ENCODE results near the gene AIFM3. TPM values are rescaled to one million over a fixed set of nuclear protein-coding genes. Genes with fewer than 3 reads are reported as not detected.

Gene AIFM3
- total RNA-seq, 5 donors from 2014 or later (not counting 1 experiment from before 2014, with no cell fraction given) = 0.33 to 1.7 (median 0.66) TPM

DNA sequence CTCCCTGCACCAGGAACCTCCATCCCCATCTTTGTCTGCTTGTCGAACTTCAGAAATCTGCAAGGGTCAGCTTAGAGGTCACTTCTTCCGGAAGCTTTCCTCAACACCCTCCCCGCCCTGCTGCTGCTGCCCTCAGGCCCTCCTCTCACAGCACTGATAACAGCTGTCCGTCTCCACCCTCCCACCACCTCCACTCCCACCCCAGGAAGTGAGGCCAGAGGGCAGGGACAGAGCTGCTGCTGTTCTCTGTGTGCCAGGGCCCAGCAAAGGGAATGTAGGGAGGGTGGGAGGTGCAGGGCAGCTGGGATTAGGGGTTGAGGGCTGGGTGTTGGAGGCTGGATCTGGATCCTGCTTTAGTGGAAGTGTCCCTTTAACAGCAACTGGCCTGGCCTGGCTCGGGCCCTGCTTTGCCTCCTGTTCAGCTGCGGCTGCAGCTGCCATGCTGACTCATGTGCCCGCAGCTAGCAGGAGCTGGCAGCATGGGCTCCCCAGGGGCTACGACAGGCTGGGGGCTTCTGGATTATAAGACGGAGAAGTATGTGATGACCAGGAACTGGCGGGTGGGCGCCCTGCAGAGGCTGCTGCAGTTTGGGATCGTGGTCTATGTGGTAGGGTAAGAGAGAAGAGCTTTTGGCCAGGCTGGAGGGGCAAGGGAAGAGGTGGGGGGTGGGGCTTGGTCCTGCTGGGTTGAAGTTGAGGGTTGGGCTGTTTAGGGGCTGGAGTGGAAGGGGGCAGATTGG lies 47.8 kb downstream of the AIFM3 start, which contains the start of gene P2RX6:
TSS of gene P2RX6 (plus strand) at position 440 of the 740 bp plus-strand sequence. CDS start at position 450, 10 bp downstream.
- ATAC-seq (replicated peaks in 1 of 4) (no peak), DNase-seq (peak in 1 of 35 experiments; percentile 30)
- H3K27ac ChIP-seq (ENCODE audit: low read length) = peak within 1 kb of the TSS; percentile 79
- Mint-ChIP-seq H3K4me3 (peak within 1 kb of the TSS; percentile 81 to 87 (median 81)), H3K9me3 (no peaks in the 10 kb centered on the region), H3K36me3 (no peaks in the 10 kb centered on the region), H3K27me3 (no peaks in the 10 kb centered on the region), H3K4me1 (peaks cover 16 to 34% (median 26%) of the 10 kb centered on the region in 3 donors), H3K27ac (peak within 1 kb of the TSS; percentile 82 to 93)
- peak within 1 kb of the TSS; percentile 51 to 75 for H3K4me3 ChIP-seq (ENCODE audit: control insufficient read depth in 1 of 2, extremely low read depth in 1 of 2, low read length in 1 of 2)
- no peaks in the 10 kb centered on the region for H3K9me3 ChIP-seq
- ChIA-PET CTCF (no interaction called here), POLR2A (interaction anchor here in 1 of 2 donors (0.6 kb wide), 1 partner anchor 703 kb away, joined by 3 read pairs; no protein-coding TSS in a partner anchor)
- WGBS (ENCODE audit: insufficient coverage) = 57% methylated on average over 6 of the region's 12 CpGs
- H3K27me3 ChIP-seq (replicated peaks in 1 of 2; ENCODE audit: control insufficient read depth in 2 of 2, extremely low read depth in 1 of 2, insufficient read depth in 2 of 2, low read length in 1 of 2) = peaks cover 0 to 4% of the 10 kb centered on the region in 2 experiments
- H3K36me3 ChIP-seq (ENCODE audit: control insufficient read depth in 2 of 2, extremely low read depth in 1 of 2, insufficient read depth in 1 of 2, low read length in 1 of 2) = no peaks in the 10 kb centered on the region
- peaks cover 8 to 25% of the 10 kb centered on the region in 2 experiments for H3K4me1 ChIP-seq (ENCODE audit: control insufficient read depth in 1 of 2, extremely low read depth in 1 of 2, insufficient read depth in 2 of 2, low read length in 2 of 2)

DNA sequence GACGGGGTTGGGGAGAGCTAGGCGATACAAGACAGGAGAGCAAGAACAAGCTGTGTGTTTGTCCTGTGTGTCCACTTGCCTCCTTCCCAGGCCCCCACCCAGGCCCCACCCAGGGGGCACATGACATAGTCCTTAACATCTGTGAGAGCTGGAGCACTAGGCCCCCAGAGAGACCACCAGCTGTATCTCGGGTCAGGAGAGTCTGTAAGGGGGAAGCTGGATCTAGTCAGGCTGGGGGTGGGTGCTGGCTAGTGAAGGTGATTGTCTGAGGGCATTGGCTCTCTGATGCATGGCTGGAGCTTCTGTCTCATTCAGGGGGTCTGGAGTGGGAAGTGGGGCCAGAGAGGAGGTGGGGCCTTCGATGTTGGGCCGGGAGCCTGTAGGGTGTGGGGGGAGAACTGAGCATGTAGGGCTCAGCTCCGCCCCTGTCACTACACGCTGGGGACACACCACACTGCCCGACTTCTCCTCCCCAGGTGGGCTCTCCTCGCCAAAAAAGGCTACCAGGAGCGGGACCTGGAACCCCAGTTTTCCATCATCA lies 48.5 kb downstream of the AIFM3 start:
- no peak for DNase-seq
- no peak overlapping the region for H3K27ac ChIP-seq (ENCODE audit: low read length)
- no peak for ATAC-seq (replicated peaks in 1 of 4)
- H3K9me3 ChIP-seq = no peaks in the 10 kb centered on the region
- POLR2A ChIA-PET = no interaction called here
- H3K9me3 Mint-ChIP-seq = no peaks in the 10 kb centered on the region
- no peaks in the 10 kb centered on the region for H3K36me3 ChIP-seq (ENCODE audit: control insufficient read depth in 2 of 2, extremely low read depth in 1 of 2, insufficient read depth in 1 of 2, low read length in 1 of 2)
- no peak overlapping the region for H3K4me3 ChIP-seq (ENCODE audit: control insufficient read depth in 1 of 2, extremely low read depth in 1 of 2, low read length in 1 of 2)
- peaks cover 16 to 34% (median 26%) of the 10 kb centered on the region in 3 donors for H3K4me1 Mint-ChIP-seq
- CTCF ChIA-PET = no interaction called here
- peaks cover 8 to 25% of the 10 kb centered on the region in 2 experiments for H3K4me1 ChIP-seq (ENCODE audit: control insufficient read depth in 1 of 2, extremely low read depth in 1 of 2, insufficient read depth in 2 of 2, low read length in 2 of 2)
- peak overlapping the region in 2 of 3 donors; percentile 81 to 87 for H3K4me3 Mint-ChIP-seq
- no peaks in the 10 kb centered on the region for H3K36me3 Mint-ChIP-seq
- no peaks in the 10 kb centered on the region for H3K27me3 Mint-ChIP-seq
- no peak overlapping the region for H3K27ac Mint-ChIP-seq
- peaks cover 0 to 6% of the 10 kb centered on the region in 2 experiments for H3K27me3 ChIP-seq (replicated peaks in 1 of 2; ENCODE audit: control insufficient read depth in 2 of 2, extremely low read depth in 1 of 2, insufficient read depth in 2 of 2, low read length in 1 of 2)
- WGBS (ENCODE audit: insufficient coverage) = 79% methylated on average over 5 of the region's 10 CpGs

DNA sequence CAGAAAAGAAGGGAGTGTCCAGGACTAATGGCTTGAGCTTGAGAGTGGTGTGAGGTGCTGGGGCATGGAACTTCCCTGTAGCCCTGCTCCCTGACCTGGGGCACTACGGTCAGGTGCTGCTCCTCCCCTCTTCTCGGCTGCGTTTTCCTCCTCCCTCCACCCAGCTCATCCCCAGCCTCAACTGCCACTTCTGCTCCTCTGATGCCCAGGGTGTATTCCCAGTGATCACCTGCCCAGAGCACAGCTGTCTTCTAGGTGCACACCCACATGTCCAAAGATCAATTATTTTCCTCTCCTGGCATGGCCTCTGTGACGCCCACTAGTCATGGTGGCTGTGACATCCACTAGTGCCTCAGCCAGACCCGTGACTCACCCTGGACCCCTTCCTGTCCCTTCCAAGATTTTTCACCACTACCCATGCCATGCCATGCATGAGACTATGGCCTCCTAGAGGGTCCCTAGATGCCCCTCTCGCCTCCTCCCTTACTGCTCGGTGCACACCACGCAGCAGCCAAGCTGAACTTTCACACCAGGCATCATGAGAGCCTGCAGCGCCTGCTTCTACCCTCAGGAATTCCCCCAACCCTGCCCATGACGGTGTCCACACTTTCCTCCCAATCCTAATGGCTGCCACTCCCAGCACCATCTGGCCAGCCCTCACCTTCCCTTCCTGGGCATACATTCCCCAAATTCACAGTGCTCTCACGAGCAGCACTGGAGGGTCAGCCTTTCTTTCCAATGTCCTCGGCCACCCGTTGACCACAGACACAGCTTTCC lies 49.8 kb downstream of the AIFM3 start:
- peaks cover 20 to 38% (median 26%) of the 10 kb centered on the region in 3 donors for H3K4me1 Mint-ChIP-seq
- ChIA-PET CTCF (no interaction called here), POLR2A (interaction anchor here in 1 of 2 donors (0.7 kb wide), 1 partner anchor 14 kb away, joined by 14 read pairs; no protein-coding TSS in a partner anchor)
- peak overlapping the region in 1 of 2 donors; percentile 45 for H3K27ac Mint-ChIP-seq
- Histone ChIP-seq H3K36me3 (ENCODE audit: control insufficient read depth in 2 of 2, extremely low read depth in 1 of 2, insufficient read depth in 1 of 2, low read length in 1 of 2) (no peaks in the 10 kb centered on the region), H3K27ac (ENCODE audit: low read length) (no peak overlapping the region), H3K4me3 (ENCODE audit: control insufficient read depth in 1 of 2, extremely low read depth in 1 of 2, low read length in 1 of 2) (no peak overlapping the region), H3K27me3 (replicated peaks in 1 of 2; ENCODE audit: control insufficient read depth in 2 of 2, extremely low read depth in 1 of 2, insufficient read depth in 2 of 2, low read length in 1 of 2) (peaks cover 0 to 14% of the 10 kb centered on the region in 2 experiments), H3K4me1 (ENCODE audit: control insufficient read depth in 1 of 2, extremely low read depth in 1 of 2, insufficient read depth in 2 of 2, low read length in 2 of 2) (peaks cover 8 to 25% of the 10 kb centered on the region in 2 experiments), H3K9me3 (no peaks in the 10 kb centered on the region)
- ATAC-seq (replicated peaks in 1 of 4) (no peak), DNase-seq (no peak)
- no peaks in the 10 kb centered on the region for H3K9me3 Mint-ChIP-seq
- H3K36me3 Mint-ChIP-seq = no peaks in the 10 kb centered on the region
- H3K4me3 Mint-ChIP-seq = peak overlapping the region in 1 of 3 donors; percentile 36
- no peaks in the 10 kb centered on the region for H3K27me3 Mint-ChIP-seq
- WGBS (ENCODE audit: insufficient coverage) = 74% methylated on average over 11 of the region's 13 CpGs

DNA sequence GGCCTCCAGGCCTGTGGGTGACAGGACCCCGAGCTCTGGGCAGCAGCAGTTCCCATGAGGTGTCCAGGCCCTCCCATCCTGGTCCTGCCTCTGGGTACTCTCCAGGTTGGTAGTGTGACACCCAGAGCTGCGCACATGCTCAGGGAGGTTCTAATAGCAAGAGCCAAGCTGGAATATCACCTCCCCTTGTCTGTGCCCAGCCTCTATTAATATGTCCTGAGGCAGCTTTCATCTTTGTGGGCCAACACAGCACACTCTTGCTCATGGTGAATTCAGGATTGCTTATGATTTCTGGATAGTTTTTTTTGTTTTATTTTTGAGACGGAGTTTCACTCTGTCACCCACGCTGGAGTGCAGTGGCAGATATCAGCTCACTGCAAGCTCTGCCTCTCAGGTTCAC lies 51.3 kb downstream of the AIFM3 start:
- Mint-ChIP-seq H3K36me3 (no peaks in the 10 kb centered on the region), H3K9me3 (no peaks in the 10 kb centered on the region), H3K27me3 (no peaks in the 10 kb centered on the region), H3K4me1 (peaks cover 20 to 35% (median 23%) of the 10 kb centered on the region in 3 donors), H3K27ac (no peak overlapping the region), H3K4me3 (no peak overlapping the region)
- no peak overlapping the region for H3K27ac ChIP-seq (ENCODE audit: low read length)
- no peaks in the 10 kb centered on the region for H3K9me3 ChIP-seq
- no peaks in the 10 kb centered on the region for H3K36me3 ChIP-seq (ENCODE audit: control insufficient read depth in 2 of 2, extremely low read depth in 1 of 2, insufficient read depth in 1 of 2, low read length in 1 of 2)
- peaks cover 0 to 14% of the 10 kb centered on the region in 2 experiments for H3K27me3 ChIP-seq (replicated peaks in 1 of 2; ENCODE audit: control insufficient read depth in 2 of 2, extremely low read depth in 1 of 2, insufficient read depth in 2 of 2, low read length in 1 of 2)
- 70% methylated on average over 2 of the region's 4 CpGs for WGBS (ENCODE audit: insufficient coverage)
- POLR2A ChIA-PET = no interaction called here
- peaks cover 8 to 25% of the 10 kb centered on the region in 2 experiments for H3K4me1 ChIP-seq (ENCODE audit: control insufficient read depth in 1 of 2, extremely low read depth in 1 of 2, insufficient read depth in 2 of 2, low read length in 2 of 2)
- CTCF ChIA-PET = no interaction called here
- no peak overlapping the region for H3K4me3 ChIP-seq (ENCODE audit: control insufficient read depth in 1 of 2, extremely low read depth in 1 of 2, low read length in 1 of 2)
- no peak for ATAC-seq (replicated peaks in 1 of 4)
- no peak for DNase-seq

DNA sequence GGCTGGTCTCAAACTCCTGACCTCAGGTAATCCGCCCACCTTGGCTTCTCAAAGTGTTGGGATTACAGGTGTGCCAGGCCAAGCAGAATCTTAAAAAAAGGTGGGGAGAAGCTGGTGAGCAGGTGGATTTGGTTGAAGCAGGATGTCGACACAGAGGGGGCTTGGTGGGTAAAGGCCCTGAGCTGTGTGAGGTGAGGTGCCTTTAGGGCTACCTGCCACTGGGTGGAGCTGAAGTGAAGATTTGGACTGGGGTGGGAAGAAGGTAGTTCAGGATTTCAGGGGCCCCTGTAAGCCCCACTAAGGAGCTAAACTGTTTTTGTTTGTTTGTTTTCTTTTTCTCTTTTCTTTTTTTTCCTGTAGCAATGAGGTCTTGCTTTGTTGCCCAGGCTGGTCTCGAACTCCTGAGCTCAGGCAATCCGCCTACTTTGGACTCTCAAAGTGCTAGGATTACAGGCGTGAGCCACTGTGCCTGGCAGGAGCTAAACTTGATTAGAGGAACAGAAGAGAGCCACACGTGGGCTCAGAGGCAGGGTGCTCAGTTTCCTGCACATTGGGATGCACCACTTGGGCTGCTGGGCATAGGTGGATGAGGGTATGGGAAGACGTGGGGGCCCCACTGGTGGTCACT lies 53.9 kb downstream of the AIFM3 start:
- POLR2A ChIA-PET = no interaction called here
- DNase-seq (peak in 5 of 35 experiments; percentile 22 to 46 (median 28)), ATAC-seq (replicated peaks in 1 of 4) (peak in 2 of 4 experiments; percentile 51 to 62)
- CTCF ChIA-PET = interaction anchor here in 1 of 2 donors (0.6 to 0.7 kb wide), 2 partner anchors 27 to 160 kb away, joined by 3 read pairs; no protein-coding TSS in a partner anchor
- no peak overlapping the region for H3K27ac Mint-ChIP-seq
- H3K36me3 Mint-ChIP-seq = no peaks in the 10 kb centered on the region
- H3K27me3 Mint-ChIP-seq = no peaks in the 10 kb centered on the region
- peaks cover 14 to 22% (median 15%) of the 10 kb centered on the region in 3 donors for H3K4me1 Mint-ChIP-seq
- H3K9me3 Mint-ChIP-seq = no peaks in the 10 kb centered on the region
- H3K4me3 ChIP-seq (ENCODE audit: control insufficient read depth in 1 of 2, extremely low read depth in 1 of 2, low read length in 1 of 2) = no peak overlapping the region
- no peak overlapping the region for H3K4me3 Mint-ChIP-seq
- H3K4me1 ChIP-seq (ENCODE audit: control insufficient read depth in 1 of 2, extremely low read depth in 1 of 2, insufficient read depth in 2 of 2, low read length in 2 of 2) = peaks cover 0 to 11% of the 10 kb centered on the region in 2 experiments
- H3K27ac ChIP-seq (ENCODE audit: low read length) = no peak overlapping the region
- H3K36me3 ChIP-seq (ENCODE audit: control insufficient read depth in 2 of 2, extremely low read depth in 1 of 2, insufficient read depth in 1 of 2, low read length in 1 of 2) = no peaks in the 10 kb centered on the region
- H3K9me3 ChIP-seq = no peaks in the 10 kb centered on the region
- 59% methylated on average over 6 of the region's 7 CpGs for WGBS (ENCODE audit: insufficient coverage)
- peaks cover 0 to 17% of the 10 kb centered on the region in 2 experiments for H3K27me3 ChIP-seq (replicated peaks in 1 of 2; ENCODE audit: control insufficient read depth in 2 of 2, extremely low read depth in 1 of 2, insufficient read depth in 2 of 2, low read length in 1 of 2)

All from T-cell (primary cell).